Measurements from ENCODE around the gene FRMD4B. TPM values are rescaled to one million over a fixed set of nuclear protein-coding genes. Genes with fewer than 3 reads are reported as not detected.

FRMD4B gene
- total RNA-seq, 2 experiments from 2014 or later = not detected

DNA sequence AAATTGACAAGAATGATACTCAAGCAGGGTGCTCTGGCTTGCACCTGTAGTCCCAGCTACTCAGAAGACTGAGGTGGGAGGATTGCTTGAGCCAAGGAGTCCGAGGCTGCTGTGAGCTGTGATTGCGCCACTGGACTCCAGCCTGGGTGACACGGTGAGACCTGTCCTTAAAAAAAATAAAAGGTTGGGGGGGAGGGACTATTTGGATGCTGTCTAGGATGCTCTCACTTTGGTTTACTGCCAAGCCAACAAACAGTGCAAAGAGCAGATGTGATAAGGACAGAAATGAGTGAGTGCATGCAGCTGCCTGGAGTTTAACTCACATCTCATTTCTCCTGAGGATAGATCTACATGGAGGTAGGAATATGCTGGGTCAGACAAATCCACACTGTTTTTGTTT is 130.0 kb downstream of the FRMD4B start:
- H3K4me2 ChIP-seq (ENCODE audit: low read length) = no peak overlapping the region
- H2AFZ ChIP-seq (ENCODE audit: low read length) = no peak overlapping the region
- TF ChIP-seq EZH2phosphoT487 (IDR thresholded peaks at IDR 0.05; ENCODE audit: borderline replicate concordance, low read depth, low read length) = no peak
- TF ChIP-seq, protein P1, sequence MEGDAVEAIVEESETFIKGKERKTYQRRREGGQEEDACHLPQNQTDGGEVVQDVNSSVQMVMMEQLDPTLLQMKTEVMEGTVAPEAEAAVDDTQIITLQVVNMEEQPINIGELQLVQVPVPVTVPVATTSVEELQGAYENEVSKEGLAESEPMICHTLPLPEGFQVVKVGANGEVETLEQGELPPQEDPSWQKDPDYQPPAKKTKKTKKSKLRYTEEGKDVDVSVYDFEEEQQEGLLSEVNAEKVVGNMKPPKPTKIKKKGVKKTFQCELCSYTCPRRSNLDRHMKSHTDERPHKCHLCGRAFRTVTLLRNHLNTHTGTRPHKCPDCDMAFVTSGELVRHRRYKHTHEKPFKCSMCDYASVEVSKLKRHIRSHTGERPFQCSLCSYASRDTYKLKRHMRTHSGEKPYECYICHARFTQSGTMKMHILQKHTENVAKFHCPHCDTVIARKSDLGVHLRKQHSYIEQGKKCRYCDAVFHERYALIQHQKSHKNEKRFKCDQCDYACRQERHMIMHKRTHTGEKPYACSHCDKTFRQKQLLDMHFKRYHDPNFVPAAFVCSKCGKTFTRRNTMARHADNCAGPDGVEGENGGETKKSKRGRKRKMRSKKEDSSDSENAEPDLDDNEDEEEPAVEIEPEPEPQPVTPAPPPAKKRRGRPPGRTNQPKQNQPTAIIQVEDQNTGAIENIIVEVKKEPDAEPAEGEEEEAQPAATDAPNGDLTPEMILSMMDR (conservative IDR thresholded peaks at IDR 0.05; ENCODE audit: low read length) = no peak
- H3K4me1 ChIP-seq (ENCODE audit: insufficient read depth, low read length, poor library complexity, severe bottlenecking) = no peaks in the 10 kb centered on the region
- CTCF ChIA-PET (ENCODE audit: unreplicated experiment) = no interaction called here
- BruUV-seq (replicated peaks) = no TSS peak
- H3K9me3 ChIP-seq (ENCODE audit: low read length) = no peaks in the 10 kb centered on the region
- no peaks in the 10 kb centered on the region for H3K79me2 ChIP-seq (ENCODE audit: insufficient read depth, low read depth, low read length)
- no peaks in the 10 kb centered on the region for H3K36me3 ChIP-seq (ENCODE audit: insufficient read depth, low read length)
- POLR2A ChIA-PET = interaction anchor here (1.5 kb wide), 1 partner anchor 19 kb away, joined by 3 read pairs; no protein-coding TSS in a partner anchor
- H4K20me1 ChIP-seq (ENCODE audit: insufficient read depth, low read length) = no peaks in the 10 kb centered on the region
- no peak for DNase-seq (ENCODE audit: low spot score)
- no peak overlapping the region for H3K4me3 ChIP-seq (ENCODE audit: low read depth, low read length, poor library complexity, severe bottlenecking)
- intact Hi-C loops (cut with micrococcal nuclease; ENCODE audit: unreplicated experiment) = no loop called here
- H3K27ac ChIP-seq (ENCODE audit: low read depth, low read length, poor library complexity, severe bottlenecking) = no peak overlapping the region
- H3K9me2 ChIP-seq (ENCODE audit: insufficient read depth, low read length) = no peaks in the 10 kb centered on the region

DNA sequence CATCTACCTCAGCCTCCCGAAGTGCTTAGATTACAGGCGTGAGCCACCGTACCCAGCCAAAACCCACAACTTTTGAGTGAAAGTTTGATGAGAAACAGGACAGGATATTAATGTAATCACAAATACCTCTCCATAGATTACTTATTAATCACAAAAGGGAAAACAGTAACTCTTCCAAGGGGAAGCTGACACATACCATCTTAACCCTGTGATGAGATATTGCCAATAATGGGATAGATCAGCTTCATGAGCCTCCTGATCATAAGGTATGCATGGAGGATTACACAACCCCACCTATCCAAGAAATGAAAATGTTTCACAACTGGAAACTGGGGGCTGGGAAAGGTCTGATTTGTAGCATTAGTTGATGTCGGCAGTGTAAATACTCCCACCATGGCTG is 131.5 kb downstream of the FRMD4B start:
- H3K27ac ChIP-seq (ENCODE audit: low read depth, low read length, poor library complexity, severe bottlenecking) = no peak overlapping the region
- H4K20me1 ChIP-seq (ENCODE audit: insufficient read depth, low read length) = no peaks in the 10 kb centered on the region
- TF ChIP-seq EZH2phosphoT487 (IDR thresholded peaks at IDR 0.05; ENCODE audit: borderline replicate concordance, low read depth, low read length) = no peak
- TF ChIP-seq, protein P1 (conservative IDR thresholded peaks at IDR 0.05; ENCODE audit: low read length) = no peak
- CTCF ChIA-PET (ENCODE audit: unreplicated experiment) = no interaction called here
- no peak overlapping the region for H3K4me2 ChIP-seq (ENCODE audit: low read length)
- H3K36me3 ChIP-seq (ENCODE audit: insufficient read depth, low read length) = no peaks in the 10 kb centered on the region
- no TSS peak for BruUV-seq (replicated peaks)
- H3K9me2 ChIP-seq (ENCODE audit: insufficient read depth, low read length) = no peaks in the 10 kb centered on the region
- no peak overlapping the region for H3K4me3 ChIP-seq (ENCODE audit: low read depth, low read length, poor library complexity, severe bottlenecking)
- H3K4me1 ChIP-seq (ENCODE audit: insufficient read depth, low read length, poor library complexity, severe bottlenecking) = no peaks in the 10 kb centered on the region
- DNase-seq (ENCODE audit: low spot score) = no peak
- H2AFZ ChIP-seq (ENCODE audit: low read length) = no peak overlapping the region
- POLR2A ChIA-PET = no interaction called here
- no peaks in the 10 kb centered on the region for H3K79me2 ChIP-seq (ENCODE audit: insufficient read depth, low read depth, low read length)
- intact Hi-C loops (cut with micrococcal nuclease; ENCODE audit: unreplicated experiment) = no loop called here
- H3K9me3 ChIP-seq (ENCODE audit: low read length) = no peaks in the 10 kb centered on the region

DNA sequence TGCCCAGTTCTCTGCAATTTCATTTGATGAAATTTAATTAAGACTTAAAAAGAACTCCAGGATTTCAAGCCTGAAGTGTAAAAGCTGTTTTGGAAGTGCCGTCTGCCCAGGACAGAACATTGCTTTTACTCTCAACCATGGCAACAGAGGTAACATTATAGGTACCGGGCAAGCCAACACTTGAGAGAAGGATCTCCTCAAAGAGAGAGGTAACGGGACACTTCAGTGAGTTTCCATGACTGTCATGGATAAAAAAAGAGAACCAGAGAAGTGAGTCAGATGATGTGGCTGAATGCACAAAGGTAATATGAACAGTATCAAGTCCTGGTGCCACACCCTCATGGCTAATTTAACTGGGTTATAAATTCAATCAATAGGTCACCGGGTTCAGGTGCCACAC is 133.3 kb downstream of the FRMD4B start:
- CTCF ChIA-PET (ENCODE audit: unreplicated experiment) = no interaction called here
- intact Hi-C loops (cut with micrococcal nuclease; ENCODE audit: unreplicated experiment) = no loop called here
- Histone ChIP-seq H2AFZ (ENCODE audit: low read length) (no peak overlapping the region), H3K79me2 (ENCODE audit: insufficient read depth, low read depth, low read length) (no peaks in the 10 kb centered on the region), H3K9me3 (ENCODE audit: low read length) (no peaks in the 10 kb centered on the region), H3K4me1 (ENCODE audit: insufficient read depth, low read length, poor library complexity, severe bottlenecking) (no peaks in the 10 kb centered on the region), H3K4me2 (ENCODE audit: low read length) (no peak overlapping the region), H3K36me3 (ENCODE audit: insufficient read depth, low read length) (no peaks in the 10 kb centered on the region), H3K4me3 (ENCODE audit: low read depth, low read length, poor library complexity, severe bottlenecking) (no peak overlapping the region), H3K27ac (ENCODE audit: low read depth, low read length, poor library complexity, severe bottlenecking) (no peak overlapping the region), H3K9me2 (ENCODE audit: insufficient read depth, low read length) (no peaks in the 10 kb centered on the region), H4K20me1 (ENCODE audit: insufficient read depth, low read length) (no peaks in the 10 kb centered on the region)
- BruUV-seq (replicated peaks) = no TSS peak
- POLR2A ChIA-PET = no interaction called here
- no peak for TF ChIP-seq EZH2phosphoT487 (IDR thresholded peaks at IDR 0.05; ENCODE audit: borderline replicate concordance, low read depth, low read length)
- TF ChIP-seq, protein P1 (conservative IDR thresholded peaks at IDR 0.05; ENCODE audit: low read length) = no peak
- no peak for DNase-seq (ENCODE audit: low spot score)

Measured in OCI-LY7 (cell line).